HCT116 (cell line): ENCODE data around the gene ASXL2.

Experiments
- CTCF ChIP-seq, 3 experiments: fragments of 200-600 bp in 1 of 3; sonication (generic) in 1 of 3; IDR thresholded peaks in 2 of 3; conservative IDR thresholded peaks in 1 of 3; 2 replicates each; pipeline ENCODE4 v1.5.1; 2012 to 2017; ENCODE audit warnings: low read depth in 2 of 3, low read length in 2 of 3, antibody characterized with exemption in 1 of 3, borderline replicate concordance in 1 of 3, control low read depth in 1 of 3, mild to moderate bottlenecking in 1 of 3, mixed read lengths in 1 of 3, mixed run types in 1 of 3, moderate library complexity in 1 of 3; ENCODE audit not compliant: insufficient read depth in 1 of 3
- ELF1 ChIP-seq: IDR thresholded peaks from 2 replicates; pipeline ENCODE4 v1.6.1; 2012; ENCODE audit warnings: low read depth, borderline replicate concordance
- EZH2 ChIP-seq: fragments of 200-600 bp; sonication (generic); IDR thresholded peaks from 2 replicates; pipeline ENCODE4 v1.6.1; 2017; ENCODE audit warnings: antibody characterized with exemption, mixed run types
- MAX ChIP-seq: IDR thresholded peaks from 2 replicates; pipeline ENCODE4 v1.6.1; 2012
- POLR2A ChIP-seq: IDR thresholded peaks from 2 replicates; pipeline ENCODE4 v1.7.0; 2011; ENCODE audit warnings: borderline replicate concordance; ENCODE audit not compliant: insufficient read depth, insufficient read length; ENCODE audit errors: extremely low read depth
- SIN3A ChIP-seq: IDR thresholded peaks from 2 replicates; pipeline ENCODE4 v1.6.1; 2012; ENCODE audit warnings: low read depth
- SRF ChIP-seq: IDR thresholded peaks from 2 replicates; pipeline ENCODE4 v1.6.1; 2012; ENCODE audit warnings: low read depth
- ZBTB33 ChIP-seq: IDR thresholded peaks from 2 replicates; pipeline ENCODE4 v1.6.1; 2011; ENCODE audit warnings: mild to moderate bottlenecking, low read length, moderate library complexity; ENCODE audit not compliant: insufficient replicate concordance; ENCODE audit errors: extremely low read depth
- ZNF274 ChIP-seq: fragments of 200-500 bp; sonication (Bioruptor generic); IDR thresholded peaks from 2 replicates; pipeline ENCODE4 v1.6.1; 2014; ENCODE audit warnings: mild to moderate bottlenecking, low read depth, low read length, inconsistent platforms

- no peak for TF ChIP-seq SRF
- no peak for TF ChIP-seq SIN3A
- no peak for TF ChIP-seq POLR2A
- TF ChIP-seq MAX, result no peak
- TF ChIP-seq CTCF (IDR thresholded peaks at IDR 0.05 in 2 of 3, conservative IDR thresholded peaks at IDR 0.05 in 1 of 3; ENCODE audit: borderline replicate concordance in 1 of 3, insufficient read depth in 1 of 3, low read depth in 2 of 3, low read length in 2 of 3), result no peak
- no peak for TF ChIP-seq ELF1
- TF ChIP-seq ZBTB33, result no peak
- no peak for TF ChIP-seq ZNF274
- no peak for TF ChIP-seq EZH2
Observed at GRCh38 chr2:25917832-25918231, 39.5 kb upstream of the ASXL2 start.
